Mesothelial cell of epicardium (in vitro differentiated cells): Measurements from ENCODE around the gene CYB5D1. TPM values are rescaled to one million over a fixed set of nuclear protein-coding genes. Genes with fewer than 3 reads are reported as not detected.

Source experiments
- DNase-seq, 2 experiments: peaks; one replicate each; pipeline ENCODE4 v3.0.0; 2021; ENCODE audit warnings: low spot score in 2 of 2; ENCODE audit not compliant: unreplicated experiment in 2 of 2
- H3K27ac Mint-ChIP-seq: 2 replicates; pipeline ENCODE4 v1.8.0; 2021; ENCODE audit warnings: mixed read lengths
- H3K27me3 Mint-ChIP-seq: 2 replicates; pipeline ENCODE4 v1.8.0; 2021; ENCODE audit warnings: low read depth, mixed read lengths
- H3K36me3 Mint-ChIP-seq: 2 replicates; pipeline ENCODE4 v1.8.0; 2021; ENCODE audit warnings: mixed read lengths
- H3K4me1 Mint-ChIP-seq: 2 replicates; pipeline ENCODE4 v1.8.0; 2021; ENCODE audit warnings: mixed read lengths
- H3K4me3 Mint-ChIP-seq: 2 replicates; pipeline ENCODE4 v1.8.0; 2021; ENCODE audit warnings: mild to moderate bottlenecking, moderate library complexity, mixed read lengths
- H3K9me3 Mint-ChIP-seq: 2 replicates; pipeline ENCODE4 v1.8.0; 2021; ENCODE audit warnings: mixed read lengths
- total RNA-seq: library from RNA; stranded (reverse); gene quantifications from 3 replicates; pipeline ENCODE4 v1.2.1, GENCODE V29; 2021
- TF ChIP-seq, protein P1 (sequence below): fragments of 200-600 bp; sonication (generic); IDR thresholded peaks from one replicate; pipeline ENCODE4 v1.5.0; 2021; ENCODE audit warnings: antibody characterized with exemption; ENCODE audit not compliant: unreplicated experiment

Gene CYB5D1
- total RNA-seq, 1 donor from 2014 or later: 13.0 TPM

DNA sequence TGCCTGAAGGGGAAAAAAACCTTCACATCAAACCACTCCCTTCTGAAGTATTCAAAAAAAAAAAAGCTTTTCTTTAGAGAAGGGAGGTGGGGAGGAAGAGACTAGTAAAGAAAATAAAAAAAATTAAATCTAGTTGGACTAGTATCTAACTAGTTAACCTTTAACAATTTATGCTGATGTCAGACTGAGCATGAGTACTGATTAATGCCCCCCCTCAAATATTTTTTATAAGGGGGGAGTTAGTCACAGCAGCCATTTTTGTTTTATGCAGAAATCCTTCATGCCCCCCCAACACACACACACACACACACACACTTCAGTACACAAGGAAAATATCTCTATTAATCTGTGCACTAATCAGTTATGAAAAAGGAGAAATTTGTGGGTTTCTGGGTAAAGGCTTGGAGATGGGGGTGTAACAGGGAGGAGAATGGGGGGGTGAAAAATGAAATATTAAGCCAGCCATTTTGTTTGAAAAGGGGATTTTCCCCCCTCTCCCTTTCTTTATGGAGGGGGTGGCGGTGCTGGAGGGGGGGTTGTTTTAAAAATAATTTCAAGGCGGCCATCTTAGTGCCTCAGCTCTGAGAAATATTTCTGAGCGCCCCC is 26.1 kb downstream of the CYB5D1 start:
- no peak for DNase-seq
- H3K27me3 Mint-ChIP-seq: no peaks in the 10 kb centered on the region
- H3K4me3 Mint-ChIP-seq: no peak overlapping the region
- H3K4me1 Mint-ChIP-seq: peaks cover 6% of the 10 kb centered on the region
- TF ChIP-seq, protein P1, sequence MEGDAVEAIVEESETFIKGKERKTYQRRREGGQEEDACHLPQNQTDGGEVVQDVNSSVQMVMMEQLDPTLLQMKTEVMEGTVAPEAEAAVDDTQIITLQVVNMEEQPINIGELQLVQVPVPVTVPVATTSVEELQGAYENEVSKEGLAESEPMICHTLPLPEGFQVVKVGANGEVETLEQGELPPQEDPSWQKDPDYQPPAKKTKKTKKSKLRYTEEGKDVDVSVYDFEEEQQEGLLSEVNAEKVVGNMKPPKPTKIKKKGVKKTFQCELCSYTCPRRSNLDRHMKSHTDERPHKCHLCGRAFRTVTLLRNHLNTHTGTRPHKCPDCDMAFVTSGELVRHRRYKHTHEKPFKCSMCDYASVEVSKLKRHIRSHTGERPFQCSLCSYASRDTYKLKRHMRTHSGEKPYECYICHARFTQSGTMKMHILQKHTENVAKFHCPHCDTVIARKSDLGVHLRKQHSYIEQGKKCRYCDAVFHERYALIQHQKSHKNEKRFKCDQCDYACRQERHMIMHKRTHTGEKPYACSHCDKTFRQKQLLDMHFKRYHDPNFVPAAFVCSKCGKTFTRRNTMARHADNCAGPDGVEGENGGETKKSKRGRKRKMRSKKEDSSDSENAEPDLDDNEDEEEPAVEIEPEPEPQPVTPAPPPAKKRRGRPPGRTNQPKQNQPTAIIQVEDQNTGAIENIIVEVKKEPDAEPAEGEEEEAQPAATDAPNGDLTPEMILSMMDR: no peak
- no peaks in the 10 kb centered on the region for H3K9me3 Mint-ChIP-seq
- H3K36me3 Mint-ChIP-seq: no peaks in the 10 kb centered on the region
- H3K27ac Mint-ChIP-seq: no peak overlapping the region

DNA sequence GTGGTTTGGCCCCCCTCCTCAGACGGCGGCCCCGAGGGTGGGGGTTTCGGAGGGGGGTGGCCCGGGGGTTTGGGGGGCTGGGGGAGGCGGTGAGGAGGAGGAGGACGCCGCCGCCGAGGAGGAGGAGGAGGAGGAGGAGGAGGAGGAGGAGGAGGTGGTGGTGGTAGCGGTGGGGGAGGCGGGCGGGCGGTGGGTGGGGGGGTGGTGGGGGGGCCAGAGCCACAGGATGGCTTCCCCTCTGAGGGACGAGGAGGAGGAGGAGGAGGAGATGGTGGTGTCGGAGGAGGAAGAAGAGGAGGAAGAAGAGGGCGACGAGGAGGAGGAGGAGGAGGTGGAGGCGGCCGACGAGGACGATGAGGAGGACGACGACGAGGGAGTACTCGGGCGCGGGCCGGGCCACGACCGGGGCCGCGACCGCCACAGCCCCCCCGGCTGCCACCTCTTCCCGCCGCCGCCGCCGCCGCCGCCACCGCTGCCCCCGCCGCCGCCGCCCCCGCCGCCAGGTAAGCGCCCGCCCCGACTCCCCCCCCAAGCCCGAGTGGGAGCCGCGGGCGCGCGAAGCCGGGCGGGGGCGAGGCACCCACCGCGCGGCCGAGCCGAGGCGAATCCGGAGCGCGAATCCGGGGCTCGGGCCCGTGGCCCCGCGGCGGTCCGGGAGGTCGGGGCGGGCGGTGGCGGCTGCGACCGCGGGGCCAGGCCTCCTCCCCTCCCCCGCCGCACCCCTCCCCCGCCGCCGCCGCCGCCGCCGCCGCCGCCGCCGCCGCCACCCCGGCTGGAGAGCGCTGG is 27.0 kb downstream of the CYB5D1 start:
- Mint-ChIP-seq H3K27me3 (no peaks in the 10 kb centered on the region), H3K4me3 (peak overlapping the region; percentile 65), H3K4me1 (peaks cover 6% of the 10 kb centered on the region), H3K9me3 (no peaks in the 10 kb centered on the region), H3K36me3 (no peaks in the 10 kb centered on the region), H3K27ac (peak overlapping the region; percentile 74)
- TF ChIP-seq, protein P1: no peak
- no peak for DNase-seq

DNA sequence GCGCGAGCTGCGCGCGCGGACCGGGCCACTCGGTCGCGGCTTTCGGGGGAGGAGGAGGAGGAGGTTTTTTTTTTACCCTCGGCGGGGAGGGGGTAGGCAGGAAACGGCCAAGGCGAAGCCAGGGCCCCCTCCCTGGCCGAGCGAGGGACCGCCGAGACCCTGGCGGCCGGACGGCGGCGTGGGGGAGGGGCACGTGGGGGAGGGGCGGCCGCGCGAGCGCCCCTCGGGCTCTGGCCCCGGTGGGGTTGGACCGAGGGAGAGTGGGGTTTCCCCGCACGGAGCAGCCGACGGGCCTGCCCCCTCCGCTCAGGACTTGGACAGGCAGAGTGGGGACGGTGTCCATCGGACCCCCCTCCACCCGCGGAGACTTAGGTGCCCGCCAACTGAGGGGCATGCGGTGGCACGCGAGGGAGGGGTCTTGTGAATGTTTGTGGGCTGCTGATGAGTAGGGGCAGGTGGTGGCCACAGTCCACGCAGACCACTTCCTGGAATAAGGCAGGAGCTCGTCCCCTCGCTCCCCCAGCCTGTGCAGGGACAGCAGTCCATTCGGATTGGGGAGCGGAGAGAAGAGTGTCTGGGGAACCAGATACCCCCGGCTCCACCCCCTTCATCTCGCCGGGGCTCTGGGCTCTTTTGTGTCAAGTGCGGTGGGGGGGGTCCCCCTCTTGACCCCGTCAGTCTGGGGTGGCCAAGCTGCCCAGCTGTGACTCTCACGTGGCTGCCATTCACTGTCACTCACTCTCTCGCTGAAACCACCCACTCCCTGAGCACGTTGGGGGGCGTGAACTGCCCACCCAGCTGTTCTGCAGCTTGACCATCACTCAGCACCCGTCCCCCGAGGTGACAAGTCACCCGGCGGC is 27.8 kb downstream of the CYB5D1 start:
- DNase-seq: peak in 1 of 2 experiments; percentile 55
- TF ChIP-seq, protein P1: no peak
- H3K27ac Mint-ChIP-seq: no peak overlapping the region
- H3K27me3 Mint-ChIP-seq: no peaks in the 10 kb centered on the region
- H3K4me1 Mint-ChIP-seq: peaks cover 6% of the 10 kb centered on the region
- H3K36me3 Mint-ChIP-seq: peaks cover 4% of the 10 kb centered on the region
- peak overlapping the region; percentile 58 for H3K4me3 Mint-ChIP-seq
- no peaks in the 10 kb centered on the region for H3K9me3 Mint-ChIP-seq

DNA sequence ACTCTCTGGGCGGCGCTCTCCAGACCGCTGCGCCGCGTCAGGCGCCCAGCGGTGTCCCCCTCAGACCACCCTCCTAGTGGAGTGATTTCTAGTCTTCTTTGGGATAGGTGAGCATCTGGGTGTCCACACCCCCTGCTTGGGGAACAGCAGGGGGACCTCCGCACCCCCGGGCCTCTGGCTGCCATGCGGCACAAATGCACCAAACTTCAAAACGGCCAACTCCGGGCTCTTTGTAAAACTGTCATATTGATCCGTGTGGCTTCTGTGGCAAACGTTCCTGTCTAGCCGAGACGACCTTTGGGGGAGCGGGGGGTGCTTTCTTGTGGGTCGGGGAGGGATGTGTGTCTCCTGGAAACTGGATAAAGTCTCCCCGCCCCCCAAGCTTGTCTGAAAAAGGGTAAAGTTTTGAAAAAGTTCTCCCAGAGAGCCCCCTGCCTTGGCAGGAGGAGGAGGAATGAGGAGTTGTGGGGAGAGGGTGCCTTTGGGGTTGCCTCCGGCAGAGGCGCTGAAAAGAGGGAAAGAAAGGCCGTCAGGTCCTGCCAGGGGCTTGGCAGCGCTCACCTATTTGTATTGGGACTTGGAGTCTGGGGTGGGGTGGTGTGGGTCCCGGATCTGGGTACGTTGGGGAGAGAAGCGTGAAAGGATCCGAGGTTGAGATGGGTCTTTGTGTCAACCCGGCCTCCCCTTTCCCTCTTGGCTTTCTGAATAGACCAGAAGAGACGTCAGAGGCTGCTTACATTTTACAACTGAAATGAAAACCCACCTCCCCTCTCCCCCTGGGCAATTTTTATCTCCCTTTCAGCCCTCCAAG is 28.6 kb downstream of the CYB5D1 start:
- no peak overlapping the region for H3K27ac Mint-ChIP-seq
- peaks cover 7% of the 10 kb centered on the region for H3K36me3 Mint-ChIP-seq
- peaks cover 6% of the 10 kb centered on the region for H3K4me1 Mint-ChIP-seq
- peak in 1 of 2 experiments; percentile 59 for DNase-seq
- no peaks in the 10 kb centered on the region for H3K27me3 Mint-ChIP-seq
- no peak overlapping the region for H3K4me3 Mint-ChIP-seq
- TF ChIP-seq, protein P1: no peak
- no peaks in the 10 kb centered on the region for H3K9me3 Mint-ChIP-seq

DNA sequence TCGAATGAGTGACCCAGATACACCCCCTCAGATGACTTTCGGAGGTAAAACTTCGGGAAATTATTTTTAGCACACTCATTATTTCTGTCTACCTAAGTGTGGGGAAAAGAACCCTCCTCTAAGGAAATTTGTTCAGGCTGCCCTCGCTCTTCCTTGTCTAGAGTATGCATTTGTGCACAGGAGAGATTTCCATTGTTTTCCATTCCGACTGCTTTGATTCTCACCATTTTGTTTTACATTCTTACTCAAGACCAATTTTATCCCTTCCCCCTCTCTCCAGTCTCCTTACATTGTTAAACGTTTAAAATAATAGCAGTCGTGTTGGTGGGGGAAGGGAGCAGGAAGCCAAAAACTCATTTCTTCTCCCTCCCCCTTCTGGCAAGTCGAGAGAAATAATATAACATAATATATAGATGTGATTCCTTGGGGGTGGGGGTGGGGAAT is 29.3 kb downstream of the CYB5D1 start:
- Mint-ChIP-seq H3K27ac (no peak overlapping the region), H3K36me3 (peaks cover 10% of the 10 kb centered on the region), H3K4me1 (peaks cover 6% of the 10 kb centered on the region), H3K4me3 (no peak overlapping the region), H3K9me3 (no peaks in the 10 kb centered on the region), H3K27me3 (no peaks in the 10 kb centered on the region)
- TF ChIP-seq, protein P1: no peak
- no peak for DNase-seq
